ENCODE data around the gene PI4KB.

- TF ChIP-seq CTCF (IDR thresholded peaks at IDR 0.05) (no peak), POLR2A (IDR thresholded peaks at IDR 0.05; ENCODE audit: low read depth) (no peak)
Observed at GRCh38 chr1:151309811-151310323, 17.3 kb downstream of the PI4KB start.
